HG02678 (cell line): Measurements from ENCODE around the gene LSR.
"Not testable (repeated sequence)": the region's sequence is repeated elsewhere in the genome, so short reads cannot be mapped to it uniquely, and the experiment has no call there.

Experiments used
- ATAC-seq: cut with Tn5 transposase; IDR thresholded peaks from one replicate; pipeline ENCODE4 v1.9.1; 2021; ENCODE audit warnings: mild to moderate bottlenecking, moderate library complexity; ENCODE audit not compliant: unreplicated experiment

The LSR gene

GRCh38 chr19:35217649-35217990 is 31.2 kb upstream of the LSR start:
- ATAC-seq: no peak

GRCh38 chr19:35219008-35219407 is 29.8 kb upstream of the LSR start:
- ATAC-seq: no peak

GRCh38 chr19:35220315-35220921 is 28.4 kb upstream of the LSR start:
- no peak for ATAC-seq

- ATAC-seq: not testable (repeated sequence)
Measured at GRCh38 chr19:35220973-35221590, 27.7 kb upstream of the LSR start.

- ATAC-seq: no peak
Measured at GRCh38 chr19:35222373-35223015, 26.3 kb upstream of the LSR start.

- no peak for ATAC-seq
Measured at GRCh38 chr19:35223084-35223790, 25.6 kb upstream of the LSR start.

GRCh38 chr19:35223862-35224505 is 24.8 kb upstream of the LSR start:
- no peak for ATAC-seq

- no peak for ATAC-seq
Measured at GRCh38 chr19:35224681-35225571, 23.9 kb upstream of the LSR start.

- ATAC-seq: no peak
Measured at GRCh38 chr19:35225951-35226350, 22.9 kb upstream of the LSR start.

GRCh38 chr19:35226748-35227147 is 22.1 kb upstream of the LSR start:
- no peak for ATAC-seq

- no peak for ATAC-seq
Measured at GRCh38 chr19:35228177-35228930, 20.4 kb upstream of the LSR start, which contains the start of gene FAM187B. Gene FAM187B (minus strand): TSS chr19:35228739. CDS start chr19:35228680, 59 bp downstream.

- no peak for ATAC-seq
Measured at GRCh38 chr19:35229601-35230000, 19.2 kb upstream of the LSR start.

GRCh38 chr19:35231956-35232645 is 16.7 kb upstream of the LSR start:
- ATAC-seq: no peak

- ATAC-seq: no peak
Measured at GRCh38 chr19:35232912-35233311, 15.9 kb upstream of the LSR start.

GRCh38 chr19:35236638-35237400 is 12.0 kb upstream of the LSR start:
- no peak for ATAC-seq

- not testable (repeated sequence) for ATAC-seq
Measured at GRCh38 chr19:35239597-35239996, 9.2 kb upstream of the LSR start.

- no peak for ATAC-seq
Measured at GRCh38 chr19:35240327-35240726, 8.5 kb upstream of the LSR start.

GRCh38 chr19:35241417-35241816 is 7.4 kb upstream of the LSR start:
- ATAC-seq: no peak
